Activated B cell treated with CpG ODN at 0.5 μM for 24 hours (primary cell): ENCODE measurements around the gene SLC28A1. TPM values are rescaled to one million over a fixed set of nuclear protein-coding genes. Genes with fewer than 3 reads are reported as not detected.

Experiments
- ATAC-seq: fragments of 200-7000 bp; cut with Tn5 transposase; one replicate; pipeline ENCODE4 v1.10.0; 2021; ENCODE audit warnings: low read depth, mild to moderate bottlenecking, moderate library complexity
- CTCF ChIA-PET: fragments of 350-600 bp; sonication (Branson Sonifier 250); formaldehyde crosslinking; loops from one replicate; lab custom pipeline; 2021; ENCODE audit warnings: antibody characterized with exemption; lab: Charles Lee
- POLR2A ChIA-PET: fragments of 350-600 bp; sonication (Branson Sonifier 250); formaldehyde crosslinking; loops from one replicate; lab custom pipeline; 2021; ENCODE audit warnings: antibody characterized with exemption; lab: Charles Lee
- DNase-seq: peaks from one replicate; pipeline ENCODE4 v3.0.0; 2022
- H3K27ac Mint-ChIP-seq: one replicate; pipeline ENCODE4 v1.8.0; 2020; ENCODE audit warnings: mixed read lengths
- H3K27me3 Mint-ChIP-seq: one replicate; pipeline ENCODE4 v1.8.0; 2021; ENCODE audit warnings: mixed read lengths
- H3K36me3 Mint-ChIP-seq: one replicate; pipeline ENCODE4 v1.8.0; 2021; ENCODE audit warnings: low read depth, mixed read lengths
- H3K4me1 Mint-ChIP-seq: one replicate; pipeline ENCODE4 v1.8.0; 2021; ENCODE audit warnings: mixed read lengths
- H3K4me3 Mint-ChIP-seq: one replicate; pipeline ENCODE4 v1.8.0; 2020; ENCODE audit warnings: mild to moderate bottlenecking, mixed read lengths
- H3K9me3 Mint-ChIP-seq: one replicate; pipeline ENCODE4 v1.8.0; 2020; ENCODE audit warnings: mixed read lengths
- intact Hi-C: fragments of 100-400 bp; cut with micrococcal nuclease; formaldehyde crosslinking; loops from one replicate; pipeline ENCODE4 v1.15.1; 2024
- total RNA-seq: library from RNA; stranded (reverse); gene quantifications from 2 replicates; pipeline ENCODE4 v1.2.3, GENCODE V29; 2022
- TF ChIP-seq, protein P1 (sequence below): fragments of 200-600 bp; IDR thresholded peaks from one replicate; pipeline ENCODE4 v1.8.0; 2022; ENCODE audit warnings: antibody characterized with exemption, mild to moderate bottlenecking

Gene SLC28A1
- total RNA-seq, 1 donor from 2014 or later, result not detected

DNA sequence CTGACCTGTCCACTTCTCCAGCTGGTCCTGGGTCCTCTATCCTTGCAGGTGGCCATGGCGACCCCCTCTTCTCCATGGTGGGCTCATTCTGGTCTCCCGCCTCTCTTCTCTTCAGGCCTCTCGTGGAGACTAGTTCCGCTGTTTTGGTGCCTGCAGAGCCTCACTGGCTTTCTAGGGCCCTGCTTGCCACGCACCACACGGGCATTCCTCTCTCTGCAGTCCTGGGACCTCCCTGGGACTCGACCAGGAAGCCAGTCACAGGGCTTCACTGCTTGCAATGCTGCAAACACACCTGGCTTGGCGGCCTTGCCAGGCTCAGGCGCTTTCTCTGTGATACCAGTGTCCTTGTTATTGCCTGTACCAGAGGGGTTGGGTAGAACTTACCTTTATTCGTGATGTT is 9.1 kb downstream of the SLC28A1 start:
- Mint-ChIP-seq H3K27me3 (peaks cover 17% of the 10 kb centered on the region), H3K4me1 (no peaks in the 10 kb centered on the region), H3K27ac (no peak overlapping the region), H3K36me3 (no peaks in the 10 kb centered on the region), H3K4me3 (no peak overlapping the region), H3K9me3 (no peaks in the 10 kb centered on the region)
- ChIA-PET CTCF (no interaction called here), POLR2A (no interaction called here)
- ATAC-seq, result no peak
- intact Hi-C loops, result no loop called here
- TF ChIP-seq, protein P1, sequence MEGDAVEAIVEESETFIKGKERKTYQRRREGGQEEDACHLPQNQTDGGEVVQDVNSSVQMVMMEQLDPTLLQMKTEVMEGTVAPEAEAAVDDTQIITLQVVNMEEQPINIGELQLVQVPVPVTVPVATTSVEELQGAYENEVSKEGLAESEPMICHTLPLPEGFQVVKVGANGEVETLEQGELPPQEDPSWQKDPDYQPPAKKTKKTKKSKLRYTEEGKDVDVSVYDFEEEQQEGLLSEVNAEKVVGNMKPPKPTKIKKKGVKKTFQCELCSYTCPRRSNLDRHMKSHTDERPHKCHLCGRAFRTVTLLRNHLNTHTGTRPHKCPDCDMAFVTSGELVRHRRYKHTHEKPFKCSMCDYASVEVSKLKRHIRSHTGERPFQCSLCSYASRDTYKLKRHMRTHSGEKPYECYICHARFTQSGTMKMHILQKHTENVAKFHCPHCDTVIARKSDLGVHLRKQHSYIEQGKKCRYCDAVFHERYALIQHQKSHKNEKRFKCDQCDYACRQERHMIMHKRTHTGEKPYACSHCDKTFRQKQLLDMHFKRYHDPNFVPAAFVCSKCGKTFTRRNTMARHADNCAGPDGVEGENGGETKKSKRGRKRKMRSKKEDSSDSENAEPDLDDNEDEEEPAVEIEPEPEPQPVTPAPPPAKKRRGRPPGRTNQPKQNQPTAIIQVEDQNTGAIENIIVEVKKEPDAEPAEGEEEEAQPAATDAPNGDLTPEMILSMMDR, result no peak
- DNase-seq, result no peak

DNA sequence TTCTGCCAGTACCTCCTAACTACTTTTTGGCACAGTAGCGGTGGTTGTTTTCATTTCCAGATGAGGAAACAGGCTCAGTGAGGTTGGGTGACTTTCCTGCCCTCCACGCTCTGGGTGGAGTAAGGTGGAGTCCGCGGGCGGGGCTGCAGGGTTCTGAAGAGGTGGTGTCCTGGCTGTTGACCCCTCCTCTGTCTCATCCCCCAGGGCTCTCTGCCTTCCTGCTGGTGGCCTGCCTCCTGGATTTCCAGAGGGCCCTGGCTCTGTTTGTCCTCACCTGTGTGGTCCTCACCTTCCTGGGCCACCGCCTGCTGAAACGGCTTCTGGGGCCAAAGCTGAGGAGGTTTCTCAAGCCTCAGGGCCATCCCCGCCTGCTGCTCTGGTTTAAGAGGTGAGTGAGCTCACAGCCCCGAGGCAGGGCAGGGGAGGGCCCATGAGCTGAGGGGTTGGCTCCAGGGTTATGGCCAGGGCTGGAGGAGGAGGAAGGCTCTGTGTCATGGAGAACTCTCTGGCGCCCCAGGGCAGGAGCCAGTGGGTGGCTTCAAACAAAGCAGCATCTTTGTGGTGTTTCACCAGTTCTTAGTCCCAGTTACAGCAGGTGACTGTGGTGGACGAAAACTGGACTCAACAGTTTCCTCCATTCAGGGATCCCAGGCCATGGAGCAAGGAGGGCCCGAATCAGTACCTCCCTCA is 10.4 kb downstream of the SLC28A1 start:
- Mint-ChIP-seq H3K27ac (no peak overlapping the region), H3K27me3 (peaks cover 21% of the 10 kb centered on the region), H3K9me3 (no peaks in the 10 kb centered on the region), H3K4me3 (no peak overlapping the region), H3K36me3 (no peaks in the 10 kb centered on the region), H3K4me1 (no peaks in the 10 kb centered on the region)
- CTCF ChIA-PET, result no interaction called here
- POLR2A ChIA-PET, result no interaction called here
- no peak for ATAC-seq
- intact Hi-C loops, result no loop called here
- TF ChIP-seq, protein P1, result no peak
- no peak for DNase-seq

DNA sequence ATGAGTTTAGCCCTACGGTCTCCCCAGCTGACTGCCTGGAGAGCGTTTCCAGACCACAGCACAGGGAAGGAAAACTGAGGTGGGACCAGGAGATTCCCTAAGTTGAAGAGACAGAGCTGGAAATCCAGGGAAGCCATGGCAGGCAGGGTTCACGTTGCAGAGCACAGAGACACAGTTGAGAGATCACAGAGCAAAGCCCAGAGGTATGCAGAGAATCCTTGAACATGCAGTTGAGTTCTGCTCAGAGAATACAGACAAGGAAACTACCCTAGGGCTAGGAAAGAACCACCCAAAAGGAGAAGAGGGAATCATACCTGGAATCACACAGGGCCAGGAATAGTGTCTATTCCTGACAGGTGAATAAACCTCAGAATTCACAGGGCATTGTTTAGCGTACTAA is 14.3 kb downstream of the SLC28A1 start:
- TF ChIP-seq, protein P1, result no peak
- Mint-ChIP-seq H3K27me3 (peaks cover 13% of the 10 kb centered on the region), H3K9me3 (peaks cover 7% of the 10 kb centered on the region), H3K4me1 (no peaks in the 10 kb centered on the region), H3K27ac (no peak overlapping the region), H3K4me3 (no peak overlapping the region), H3K36me3 (no peaks in the 10 kb centered on the region)
- CTCF ChIA-PET, result no interaction called here
- intact Hi-C loops, result no loop called here
- ATAC-seq (no peak), DNase-seq (no peak)
- POLR2A ChIA-PET, result interaction anchor here (0.7 kb wide), 1 partner anchor 131 kb away, joined by 5 read pairs; no protein-coding TSS in a partner anchor

DNA sequence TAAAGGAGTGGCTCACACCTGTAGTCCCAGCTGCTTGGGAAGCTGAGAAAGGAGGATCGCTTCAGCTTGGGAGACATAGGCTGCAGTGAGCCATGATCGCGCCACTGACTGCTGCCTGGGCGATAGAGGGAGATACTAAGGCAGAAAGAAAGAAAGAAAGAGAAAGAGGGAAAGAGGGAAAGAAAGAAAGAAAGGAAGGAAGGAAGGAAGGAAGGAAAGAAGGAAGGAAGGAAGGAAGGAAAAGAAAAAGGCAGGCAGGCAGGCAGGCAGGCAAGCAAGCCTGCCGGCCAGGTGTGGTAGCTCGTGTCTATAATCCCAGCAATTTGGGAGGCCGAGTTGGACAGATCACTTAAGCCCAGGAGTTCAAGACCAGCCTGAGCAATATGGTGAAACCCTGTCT is 15.3 kb downstream of the SLC28A1 start:
- ATAC-seq, result no peak
- TF ChIP-seq, protein P1, result no peak
- intact Hi-C loops, result no loop called here
- DNase-seq, result no peak
- no peaks in the 10 kb centered on the region for H3K36me3 Mint-ChIP-seq
- H3K27me3 Mint-ChIP-seq, result peaks cover 13% of the 10 kb centered on the region
- no peaks in the 10 kb centered on the region for H3K4me1 Mint-ChIP-seq
- H3K9me3 Mint-ChIP-seq, result peaks cover 7% of the 10 kb centered on the region
- ChIA-PET POLR2A (no interaction called here), CTCF (no interaction called here)
- H3K27ac Mint-ChIP-seq, result no peak overlapping the region
- H3K4me3 Mint-ChIP-seq, result no peak overlapping the region

DNA sequence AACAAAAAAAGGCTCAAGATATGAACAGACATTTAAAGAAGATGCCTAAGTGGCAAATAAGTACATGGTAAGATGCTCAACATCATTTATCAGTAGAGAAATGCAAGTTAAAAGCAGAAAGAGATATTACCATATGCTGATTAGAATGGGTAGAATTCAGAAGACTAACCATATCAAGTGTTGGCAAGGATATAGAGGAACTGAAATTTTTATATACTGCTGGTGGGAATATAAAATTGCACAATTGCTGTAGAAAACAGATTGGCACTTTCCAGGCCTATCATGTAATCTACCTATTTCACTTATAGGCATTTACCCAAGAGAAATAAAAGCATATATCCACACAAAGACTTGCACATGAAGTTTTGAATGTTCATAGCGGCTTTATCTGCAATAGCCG is 17.1 kb downstream of the SLC28A1 start:
- DNase-seq (no peak), ATAC-seq (no peak)
- Mint-ChIP-seq H3K27ac (no peak overlapping the region), H3K36me3 (no peaks in the 10 kb centered on the region), H3K9me3 (peaks cover 7% of the 10 kb centered on the region), H3K4me1 (no peaks in the 10 kb centered on the region), H3K27me3 (peaks cover 8% of the 10 kb centered on the region), H3K4me3 (no peak overlapping the region)
- ChIA-PET POLR2A (no interaction called here), CTCF (no interaction called here)
- TF ChIP-seq, protein P1, result no peak
- intact Hi-C loops, result no loop called here
